ENCODE data around the gene FGD6. TPM values are rescaled to one million over a fixed set of nuclear protein-coding genes. Genes with fewer than 3 reads are reported as not detected.
A peak's percentile ranks its signal among the peaks of the same experiment; 100 is the strongest.

FGD6 gene
- polyA plus RNA-seq, 4 donors = 0.89 to 11.4 (median 1.3) TPM

GRCh38 chr12:95072900-95073697 lies 144.2 kb downstream of the FGD6 start, which contains the start of gene NR2C1:
TSS of gene NR2C1 (minus strand) at chr12:95073618. CDS start at chr12:95067384, 6,234 bp downstream.
- Histone ChIP-seq H3K9me3 (ENCODE audit: control insufficient read depth in 2 of 2, insufficient read depth in 1 of 2, low read depth in 1 of 2, low read length in 1 of 2) (no peaks in the 10 kb centered on the region), H3K4me3 (ENCODE audit: low read depth in 1 of 3, low read length in 3 of 3) (peak within 1 kb of the TSS; percentile 74 to 97 (median 82)), H3K36me3 (ENCODE audit: control insufficient read depth in 3 of 3, insufficient read depth in 2 of 3, low read depth in 1 of 3, low read length in 3 of 3) (peaks cover 0 to 3% (median 0%) of the 10 kb centered on the region in 3 donors), H3K27ac (ENCODE audit: low read depth in 1 of 3, low read length in 2 of 3) (peak within 1 kb of the TSS; percentile 2 to 75 (median 67)), H3K4me1 (ENCODE audit: control insufficient read depth in 3 of 3, insufficient read depth in 2 of 3, low read depth in 1 of 3, low read length in 2 of 3) (peaks cover 0 to 2% (median 0%) of the 10 kb centered on the region in 3 donors), H3K27me3 (ENCODE audit: control insufficient read depth in 3 of 3, insufficient read depth in 3 of 3, low read length in 3 of 3) (no peaks in the 10 kb centered on the region)
- DNase-seq = peak; percentile 93 to 96
- no peak for FAIRE-seq
- WGBS, 3 donors = 0% methylated on average over 84 to 99 of the region's 99 CpGs

GRCh38 chr12:95070378-95070777 lies 146.9 kb downstream of the FGD6 start:
- no peak overlapping the region for H3K4me3 ChIP-seq (ENCODE audit: low read depth in 1 of 3, low read length in 3 of 3)
- no peak overlapping the region for H3K27ac ChIP-seq (ENCODE audit: low read depth in 1 of 3, low read length in 2 of 3)
- WGBS, 3 donors = 82 to 91% (median 88%) methylated on average over 1 of the region's 1 CpG
- peaks cover 0 to 2% (median 0%) of the 10 kb centered on the region in 3 donors for H3K4me1 ChIP-seq (ENCODE audit: control insufficient read depth in 3 of 3, insufficient read depth in 2 of 3, low read depth in 1 of 3, low read length in 2 of 3)
- FAIRE-seq (no peak), DNase-seq (no peak)
- H3K27me3 ChIP-seq (ENCODE audit: control insufficient read depth in 3 of 3, insufficient read depth in 3 of 3, low read length in 3 of 3) = no peaks in the 10 kb centered on the region
- no peaks in the 10 kb centered on the region for H3K9me3 ChIP-seq (ENCODE audit: control insufficient read depth in 2 of 2, insufficient read depth in 1 of 2, low read depth in 1 of 2, low read length in 1 of 2)
- H3K36me3 ChIP-seq (ENCODE audit: control insufficient read depth in 3 of 3, insufficient read depth in 2 of 3, low read depth in 1 of 3, low read length in 3 of 3) = peaks cover 0 to 12% (median 3%) of the 10 kb centered on the region in 3 donors

- DNase-seq (no peak), FAIRE-seq (no peak)
- no peaks in the 10 kb centered on the region for H3K27me3 ChIP-seq (ENCODE audit: control insufficient read depth in 3 of 3, insufficient read depth in 3 of 3, low read length in 3 of 3)
- no peak overlapping the region for H3K27ac ChIP-seq (ENCODE audit: low read depth in 1 of 3, low read length in 2 of 3)
- peaks cover 6 to 21% (median 9%) of the 10 kb centered on the region in 3 donors for H3K36me3 ChIP-seq (ENCODE audit: control insufficient read depth in 3 of 3, insufficient read depth in 2 of 3, low read depth in 1 of 3, low read length in 3 of 3)
- H3K4me1 ChIP-seq (ENCODE audit: control insufficient read depth in 3 of 3, insufficient read depth in 2 of 3, low read depth in 1 of 3, low read length in 2 of 3) = no peaks in the 10 kb centered on the region
- no peaks in the 10 kb centered on the region for H3K9me3 ChIP-seq (ENCODE audit: control insufficient read depth in 2 of 2, insufficient read depth in 1 of 2, low read depth in 1 of 2, low read length in 1 of 2)
- WGBS, 3 donors = 92 to 95% (median 93%) methylated on average over 7 of the region's 7 CpGs
- H3K4me3 ChIP-seq (ENCODE audit: low read depth in 1 of 3, low read length in 3 of 3) = no peak overlapping the region
Observed at GRCh38 chr12:95066091-95066855, 151.0 kb downstream of the FGD6 start.

- Histone ChIP-seq H3K36me3 (ENCODE audit: control insufficient read depth in 3 of 3, insufficient read depth in 2 of 3, low read depth in 1 of 3, low read length in 3 of 3) (peaks cover 6 to 36% (median 20%) of the 10 kb centered on the region in 3 donors), H3K9me3 (ENCODE audit: control insufficient read depth in 2 of 2, insufficient read depth in 1 of 2, low read depth in 1 of 2, low read length in 1 of 2) (no peaks in the 10 kb centered on the region), H3K4me3 (ENCODE audit: low read depth in 1 of 3, low read length in 3 of 3) (no peak overlapping the region), H3K27ac (ENCODE audit: low read depth in 1 of 3, low read length in 2 of 3) (no peak overlapping the region), H3K27me3 (ENCODE audit: control insufficient read depth in 3 of 3, insufficient read depth in 3 of 3, low read length in 3 of 3) (no peaks in the 10 kb centered on the region), H3K4me1 (ENCODE audit: control insufficient read depth in 3 of 3, insufficient read depth in 2 of 3, low read depth in 1 of 3, low read length in 2 of 3) (no peaks in the 10 kb centered on the region)
- no peak for DNase-seq
- FAIRE-seq = no peak
- 91 to 100% (median 93%) methylated on average over 1 of the region's 1 CpG for WGBS, 3 donors
Observed at GRCh38 chr12:95060951-95061350, 156.3 kb downstream of the FGD6 start.

- DNase-seq (no peak), FAIRE-seq (no peak)
- Histone ChIP-seq H3K4me3 (ENCODE audit: low read depth in 1 of 3, low read length in 3 of 3) (no peak overlapping the region), H3K9me3 (ENCODE audit: control insufficient read depth in 2 of 2, insufficient read depth in 1 of 2, low read depth in 1 of 2, low read length in 1 of 2) (no peaks in the 10 kb centered on the region), H3K36me3 (ENCODE audit: control insufficient read depth in 3 of 3, insufficient read depth in 2 of 3, low read depth in 1 of 3, low read length in 3 of 3) (peaks cover 6 to 35% (median 21%) of the 10 kb centered on the region in 3 donors), H3K4me1 (ENCODE audit: control insufficient read depth in 3 of 3, insufficient read depth in 2 of 3, low read depth in 1 of 3, low read length in 2 of 3) (no peaks in the 10 kb centered on the region), H3K27ac (ENCODE audit: low read depth in 1 of 3, low read length in 2 of 3) (no peak overlapping the region), H3K27me3 (ENCODE audit: control insufficient read depth in 3 of 3, insufficient read depth in 3 of 3, low read length in 3 of 3) (no peaks in the 10 kb centered on the region)
- 90 to 97% (median 92%) methylated on average over 4 of the region's 4 CpGs for WGBS, 3 donors
Observed at GRCh38 chr12:95059984-95060383, 157.3 kb downstream of the FGD6 start.

- Histone ChIP-seq H3K4me3 (ENCODE audit: low read depth in 1 of 3, low read length in 3 of 3) (no peak overlapping the region), H3K9me3 (ENCODE audit: control insufficient read depth in 2 of 2, insufficient read depth in 1 of 2, low read depth in 1 of 2, low read length in 1 of 2) (no peaks in the 10 kb centered on the region), H3K27me3 (ENCODE audit: control insufficient read depth in 3 of 3, insufficient read depth in 3 of 3, low read length in 3 of 3) (no peaks in the 10 kb centered on the region), H3K4me1 (ENCODE audit: control insufficient read depth in 3 of 3, insufficient read depth in 2 of 3, low read depth in 1 of 3, low read length in 2 of 3) (no peaks in the 10 kb centered on the region), H3K36me3 (ENCODE audit: control insufficient read depth in 3 of 3, insufficient read depth in 2 of 3, low read depth in 1 of 3, low read length in 3 of 3) (peaks cover 9 to 35% (median 18%) of the 10 kb centered on the region in 3 donors), H3K27ac (ENCODE audit: low read depth in 1 of 3, low read length in 2 of 3) (no peak overlapping the region)
- 97 to 98% (median 98%) methylated on average over 3 of the region's 3 CpGs for WGBS, 3 donors
- FAIRE-seq = no peak
- no peak for DNase-seq
Observed at GRCh38 chr12:95057424-95057823, 159.8 kb downstream of the FGD6 start.

- Histone ChIP-seq H3K27ac (ENCODE audit: low read depth in 1 of 3, low read length in 2 of 3) (no peak overlapping the region), H3K27me3 (ENCODE audit: control insufficient read depth in 3 of 3, insufficient read depth in 3 of 3, low read length in 3 of 3) (no peaks in the 10 kb centered on the region), H3K4me3 (ENCODE audit: low read depth in 1 of 3, low read length in 3 of 3) (no peak overlapping the region), H3K4me1 (ENCODE audit: control insufficient read depth in 3 of 3, insufficient read depth in 2 of 3, low read depth in 1 of 3, low read length in 2 of 3) (no peaks in the 10 kb centered on the region), H3K36me3 (ENCODE audit: control insufficient read depth in 3 of 3, insufficient read depth in 2 of 3, low read depth in 1 of 3, low read length in 3 of 3) (peaks cover 5 to 44% (median 12%) of the 10 kb centered on the region in 3 donors), H3K9me3 (ENCODE audit: control insufficient read depth in 2 of 2, insufficient read depth in 1 of 2, low read depth in 1 of 2, low read length in 1 of 2) (no peaks in the 10 kb centered on the region)
- no peak for FAIRE-seq
- 67 to 97% (median 91%) methylated on average over 2 of the region's 2 CpGs for WGBS, 3 donors
- no peak for DNase-seq
Observed at GRCh38 chr12:95055057-95055456, 162.2 kb downstream of the FGD6 start.

- WGBS, 3 donors = 79 to 87% (median 85%) methylated on average over 2 of the region's 2 CpGs
- Histone ChIP-seq H3K36me3 (ENCODE audit: control insufficient read depth in 3 of 3, insufficient read depth in 2 of 3, low read depth in 1 of 3, low read length in 3 of 3) (peaks cover 5 to 46% (median 9%) of the 10 kb centered on the region in 3 donors), H3K27me3 (ENCODE audit: control insufficient read depth in 3 of 3, insufficient read depth in 3 of 3, low read length in 3 of 3) (no peaks in the 10 kb centered on the region), H3K4me3 (ENCODE audit: low read depth in 1 of 3, low read length in 3 of 3) (no peak overlapping the region), H3K9me3 (ENCODE audit: control insufficient read depth in 2 of 2, insufficient read depth in 1 of 2, low read depth in 1 of 2, low read length in 1 of 2) (no peaks in the 10 kb centered on the region), H3K27ac (ENCODE audit: low read depth in 1 of 3, low read length in 2 of 3) (no peak overlapping the region), H3K4me1 (ENCODE audit: control insufficient read depth in 3 of 3, insufficient read depth in 2 of 3, low read depth in 1 of 3, low read length in 2 of 3) (no peaks in the 10 kb centered on the region)
- DNase-seq (no peak), FAIRE-seq (no peak)
Observed at GRCh38 chr12:95054206-95054605, 163.1 kb downstream of the FGD6 start.

Measured in small intestine (tissue), 7 donors.